BLaER1 treated with 17β-estradiol and CSF1 and Interleukin-3, amounts not matched to agents 10 nM and 100 nM (cell line): ENCODE data around the gene AFF3.

Experiments
- H3K27ac ChIP-seq, 11 experiments: shearing (Covaris generic); formaldehyde crosslinking; 2 replicates each; pipeline ENCODE4 v1.8.1; 2022
- H3K27me3 ChIP-seq, 11 experiments: shearing (Covaris generic); formaldehyde crosslinking; 2 replicates each; pipeline ENCODE4 v1.8.1; 2022
- H3K36me3 ChIP-seq, 11 experiments: shearing (Covaris generic); formaldehyde crosslinking; 2 replicates each; pipeline ENCODE4 v1.8.1; 2022
- H3K4me1 ChIP-seq, 10 experiments: shearing (Covaris generic); formaldehyde crosslinking; 2 replicates each; pipeline ENCODE4 v1.8.1; 2022
- H3K4me2 ChIP-seq, 11 experiments: shearing (Covaris generic); formaldehyde crosslinking; 2 replicates each; pipeline ENCODE4 v1.8.1; 2022
- H3K4me3 ChIP-seq, 10 experiments: shearing (Covaris generic); formaldehyde crosslinking; 2 replicates each; pipeline ENCODE4 v1.8.1; 2022
- H3K9ac ChIP-seq, 11 experiments: shearing (Covaris generic); formaldehyde crosslinking; 2 replicates each; pipeline ENCODE4 v1.8.1; 2022
- H3K9me3 ChIP-seq, 11 experiments: shearing (Covaris generic); formaldehyde crosslinking; replicated peaks in 1 of 11; 2 replicates each; pipeline ENCODE4 v1.8.1; 2022
- H4K20me1 ChIP-seq, 11 experiments: shearing (Covaris generic); formaldehyde crosslinking; 2 replicates each; pipeline ENCODE4 v1.8.1; 2022
- Cebpa-rat ChIP-seq, 11 experiments: shearing (Covaris generic); IDR thresholded peaks; 2 replicates each; pipeline ENCODE4 v1.8.1; 2022

Gene AFF3

GRCh38 chr2:99727199-99727598, 415.2 kb downstream of the AFF3 start:
- no peak for TF ChIP-seq Cebpa-rat (IDR thresholded peaks at IDR 0.05)
- peaks cover 0 to 21% (median 12%) of the 10 kb centered on the region in 11 experiments; a peak in 11 of 22 replicates for H3K36me3 ChIP-seq
- H3K4me1 ChIP-seq, result peaks cover 0 to 36% (median 0%) of the 10 kb centered on the region in 10 experiments; a peak in 7 of 20 replicates
- H3K9ac ChIP-seq, result no peak overlapping the region
- peak overlapping the region in 2 of 11 experiments; percentile 25; a peak in 2 of 22 replicates for H3K4me2 ChIP-seq
- H4K20me1 ChIP-seq, result no peaks in the 10 kb centered on the region
- H3K27ac ChIP-seq, result no peak overlapping the region
- peaks cover 11 to 22% (median 17%) of the 10 kb centered on the region in 11 experiments for H3K9me3 ChIP-seq
- no peaks in the 10 kb centered on the region for H3K27me3 ChIP-seq
- no peak overlapping the region for H3K4me3 ChIP-seq

GRCh38 chr2:99726691-99727090, 415.7 kb downstream of the AFF3 start:
- Histone ChIP-seq H3K4me3 (no peak overlapping the region), H3K36me3 (peaks cover 0 to 24% (median 12%) of the 10 kb centered on the region in 11 experiments; a peak in 11 of 22 replicates), H3K4me2 (peak overlapping the region in 2 of 11 experiments; percentile 25 to 31; a peak in 3 of 22 replicates), H3K9ac (no peak overlapping the region), H3K9me3 (peaks cover 16 to 27% (median 20%) of the 10 kb centered on the region in 11 experiments), H3K4me1 (peaks cover 0 to 36% (median 0%) of the 10 kb centered on the region in 10 experiments; a peak in 7 of 20 replicates), H3K27me3 (no peaks in the 10 kb centered on the region), H4K20me1 (no peaks in the 10 kb centered on the region), H3K27ac (no peak overlapping the region)
- TF ChIP-seq Cebpa-rat (IDR thresholded peaks at IDR 0.05), result no peak

GRCh38 chr2:99725820-99726219, 416.6 kb downstream of the AFF3 start:
- H3K4me1 ChIP-seq, result peaks cover 0 to 36% (median 0%) of the 10 kb centered on the region in 10 experiments; a peak in 7 of 20 replicates
- H3K4me2 ChIP-seq, result peak overlapping the region in 2 of 11 experiments; percentile 31 to 33; a peak in 2 of 22 replicates
- H3K27ac ChIP-seq, result no peak overlapping the region; a peak in 1 of 22 replicates
- H4K20me1 ChIP-seq, result no peaks in the 10 kb centered on the region
- H3K9me3 ChIP-seq, result peaks cover 18 to 33% (median 24%) of the 10 kb centered on the region in 11 experiments
- no peak overlapping the region for H3K4me3 ChIP-seq
- TF ChIP-seq Cebpa-rat (IDR thresholded peaks at IDR 0.05), result no peak
- H3K36me3 ChIP-seq, result peaks cover 0 to 24% (median 12%) of the 10 kb centered on the region in 11 experiments; a peak in 11 of 22 replicates
- no peak overlapping the region for H3K9ac ChIP-seq
- no peaks in the 10 kb centered on the region for H3K27me3 ChIP-seq

GRCh38 chr2:99722476-99722875, 419.9 kb downstream of the AFF3 start:
- no peak for TF ChIP-seq Cebpa-rat (IDR thresholded peaks at IDR 0.05)
- no peaks in the 10 kb centered on the region for H3K27me3 ChIP-seq
- no peak overlapping the region for H3K27ac ChIP-seq
- no peak overlapping the region for H3K4me2 ChIP-seq
- H4K20me1 ChIP-seq, result no peaks in the 10 kb centered on the region
- H3K9me3 ChIP-seq, result peaks cover 18 to 37% (median 24%) of the 10 kb centered on the region in 11 experiments
- peaks cover 0 to 17% (median 0%) of the 10 kb centered on the region in 10 experiments; a peak in 6 of 20 replicates for H3K4me1 ChIP-seq
- H3K36me3 ChIP-seq, result peaks cover 0 to 30% (median 12%) of the 10 kb centered on the region in 11 experiments; a peak in 13 of 22 replicates
- H3K4me3 ChIP-seq, result no peak overlapping the region
- H3K9ac ChIP-seq, result no peak overlapping the region

- no peak for TF ChIP-seq Cebpa-rat (IDR thresholded peaks at IDR 0.05)
- Histone ChIP-seq H3K27me3 (no peaks in the 10 kb centered on the region), H3K4me3 (no peak overlapping the region), H3K36me3 (peaks cover 0 to 30% (median 12%) of the 10 kb centered on the region in 11 experiments; a peak in 13 of 22 replicates), H3K9me3 (peaks cover 18 to 34% (median 24%) of the 10 kb centered on the region in 11 experiments), H3K4me1 (no peaks in the 10 kb centered on the region), H4K20me1 (no peaks in the 10 kb centered on the region), H3K27ac (no peak overlapping the region), H3K4me2 (no peak overlapping the region), H3K9ac (no peak overlapping the region)
Observed at GRCh38 chr2:99719102-99719501, 423.3 kb downstream of the AFF3 start.

GRCh38 chr2:99715956-99716355, 426.4 kb downstream of the AFF3 start:
- no peak overlapping the region for H3K27ac ChIP-seq
- H3K36me3 ChIP-seq, result peaks cover 0 to 22% (median 0%) of the 10 kb centered on the region in 11 experiments; a peak in 5 of 22 replicates
- H3K27me3 ChIP-seq, result no peaks in the 10 kb centered on the region
- no peaks in the 10 kb centered on the region for H4K20me1 ChIP-seq
- H3K4me1 ChIP-seq, result no peaks in the 10 kb centered on the region
- no peak overlapping the region for H3K4me3 ChIP-seq
- no peak overlapping the region for H3K9ac ChIP-seq
- H3K4me2 ChIP-seq, result no peak overlapping the region
- H3K9me3 ChIP-seq, result peaks cover 0 to 5% (median 0%) of the 10 kb centered on the region in 11 experiments; a peak in 2 of 22 replicates
- no peak for TF ChIP-seq Cebpa-rat (IDR thresholded peaks at IDR 0.05)

GRCh38 chr2:99714349-99714748, 428.0 kb downstream of the AFF3 start:
- Histone ChIP-seq H3K4me3 (no peak overlapping the region), H3K27ac (no peak overlapping the region), H3K9ac (no peak overlapping the region), H3K9me3 (no peaks in the 10 kb centered on the region), H3K4me2 (no peak overlapping the region), H3K36me3 (peaks cover 0 to 22% (median 0%) of the 10 kb centered on the region in 11 experiments; a peak in 3 of 22 replicates), H4K20me1 (no peaks in the 10 kb centered on the region), H3K4me1 (no peaks in the 10 kb centered on the region), H3K27me3 (no peaks in the 10 kb centered on the region)
- no peak for TF ChIP-seq Cebpa-rat (IDR thresholded peaks at IDR 0.05)

GRCh38 chr2:99711144-99711543, 431.2 kb downstream of the AFF3 start:
- TF ChIP-seq Cebpa-rat (IDR thresholded peaks at IDR 0.05), result no peak
- no peaks in the 10 kb centered on the region for H3K27me3 ChIP-seq

GRCh38 chr2:99710721-99711120, 431.7 kb downstream of the AFF3 start:
- Histone ChIP-seq H3K36me3 (peaks cover 0 to 22% (median 0%) of the 10 kb centered on the region in 11 experiments; a peak in 3 of 22 replicates), H3K9ac (no peak overlapping the region), H3K9me3 (no peaks in the 10 kb centered on the region), H3K4me2 (no peak overlapping the region), H4K20me1 (no peaks in the 10 kb centered on the region), H3K4me3 (no peak overlapping the region), H3K27ac (no peak overlapping the region), H3K27me3 (no peaks in the 10 kb centered on the region), H3K4me1 (no peaks in the 10 kb centered on the region)
- no peak for TF ChIP-seq Cebpa-rat (IDR thresholded peaks at IDR 0.05)

More at GRCh38 chr2:99711144-99711543, 431.2 kb downstream of the AFF3 start:
- Histone ChIP-seq H3K9me3 (no peaks in the 10 kb centered on the region), H3K4me2 (no peak overlapping the region), H4K20me1 (no peaks in the 10 kb centered on the region), H3K27ac (no peak overlapping the region), H3K4me3 (no peak overlapping the region), H3K36me3 (peaks cover 0 to 22% (median 0%) of the 10 kb centered on the region in 11 experiments; a peak in 3 of 22 replicates), H3K9ac (no peak overlapping the region), H3K4me1 (no peaks in the 10 kb centered on the region)

GRCh38 chr2:99709229-99709628, 433.2 kb downstream of the AFF3 start:
- Histone ChIP-seq H3K36me3 (peaks cover 0 to 16% (median 0%) of the 10 kb centered on the region in 11 experiments; a peak in 4 of 22 replicates), H3K27ac (no peak overlapping the region), H3K4me2 (no peak overlapping the region), H3K27me3 (no peaks in the 10 kb centered on the region), H3K4me1 (no peaks in the 10 kb centered on the region), H3K4me3 (no peak overlapping the region), H3K9ac (no peak overlapping the region), H4K20me1 (no peaks in the 10 kb centered on the region), H3K9me3 (no peaks in the 10 kb centered on the region)
- no peak for TF ChIP-seq Cebpa-rat (IDR thresholded peaks at IDR 0.05)
